Ovary (tissue), 3 donors: ENCODE measurements around the gene CA11.

Experiments
- EP300 ChIP-seq: sonication (generic); formaldehyde crosslinking; IDR thresholded peaks from one replicate; pipeline ENCODE4 v1.6.1; 2017; ENCODE audit warnings: antibody characterized with exemption
- POLR2A ChIP-seq: fragments of 450-650 bp; IDR thresholded peaks from one replicate; pipeline ENCODE4 v1.6.1; 2017; ENCODE audit warnings: antibody characterized with exemption, mild to moderate bottlenecking, moderate library complexity
- TF ChIP-seq, protein P1 (sequence below), 3 donors: fragments of 450-650 bp in 2 of 3; fragments of 200-600 bp in 1 of 3; IDR thresholded peaks; one replicate each; pipeline versions ENCODE4 v1.5.1 to v1.8.0; 2016 to 2022; ENCODE audit warnings: antibody characterized with exemption in 3 of 3, mild to moderate bottlenecking in 1 of 3
- donor health status: DM: no; HTN: no; CAD: no.

DNA sequence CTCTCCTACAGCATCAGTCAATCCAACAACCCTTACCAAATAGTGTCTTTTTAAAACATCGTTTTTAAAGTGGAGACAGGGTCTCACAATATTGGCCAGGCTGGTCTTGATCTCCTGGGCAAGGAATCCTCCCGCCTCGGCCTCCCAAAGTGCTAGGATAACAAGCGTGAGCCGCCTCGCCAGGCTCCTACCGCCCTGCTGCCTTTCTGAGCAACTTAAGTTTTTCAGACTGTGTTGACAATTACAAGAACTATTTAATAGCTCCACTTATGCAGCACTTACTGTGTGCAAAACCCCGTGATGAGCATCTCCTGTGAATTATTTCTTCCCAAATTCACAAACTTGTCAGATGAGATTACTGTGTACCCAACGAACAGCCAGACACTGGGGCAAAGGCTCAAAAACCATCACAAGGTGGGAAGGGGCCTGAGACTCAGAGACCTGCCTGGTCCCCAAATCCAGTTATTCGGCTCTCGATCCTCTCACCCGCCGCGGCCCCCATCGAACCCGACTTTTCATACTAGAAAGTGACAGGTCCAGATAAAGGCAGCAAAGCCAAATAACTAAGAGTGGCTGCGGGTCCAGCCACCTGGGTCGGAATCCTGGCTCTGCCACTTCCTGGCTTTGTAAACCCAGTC is 27.6 kb downstream of the CA11 start:
- TF ChIP-seq, protein P1, sequence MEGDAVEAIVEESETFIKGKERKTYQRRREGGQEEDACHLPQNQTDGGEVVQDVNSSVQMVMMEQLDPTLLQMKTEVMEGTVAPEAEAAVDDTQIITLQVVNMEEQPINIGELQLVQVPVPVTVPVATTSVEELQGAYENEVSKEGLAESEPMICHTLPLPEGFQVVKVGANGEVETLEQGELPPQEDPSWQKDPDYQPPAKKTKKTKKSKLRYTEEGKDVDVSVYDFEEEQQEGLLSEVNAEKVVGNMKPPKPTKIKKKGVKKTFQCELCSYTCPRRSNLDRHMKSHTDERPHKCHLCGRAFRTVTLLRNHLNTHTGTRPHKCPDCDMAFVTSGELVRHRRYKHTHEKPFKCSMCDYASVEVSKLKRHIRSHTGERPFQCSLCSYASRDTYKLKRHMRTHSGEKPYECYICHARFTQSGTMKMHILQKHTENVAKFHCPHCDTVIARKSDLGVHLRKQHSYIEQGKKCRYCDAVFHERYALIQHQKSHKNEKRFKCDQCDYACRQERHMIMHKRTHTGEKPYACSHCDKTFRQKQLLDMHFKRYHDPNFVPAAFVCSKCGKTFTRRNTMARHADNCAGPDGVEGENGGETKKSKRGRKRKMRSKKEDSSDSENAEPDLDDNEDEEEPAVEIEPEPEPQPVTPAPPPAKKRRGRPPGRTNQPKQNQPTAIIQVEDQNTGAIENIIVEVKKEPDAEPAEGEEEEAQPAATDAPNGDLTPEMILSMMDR (IDR thresholded peaks at IDR 0.05): no peak
- TF ChIP-seq POLR2A (no peak), EP300 (no peak)
